ENCODE measurements around the gene MBNL1.

MBNL1 gene

GRCh38 chr3:152496716-152497115 lies 228.0 kb downstream of the MBNL1 start:
- Histone ChIP-seq H3K36me3 (ENCODE audit: control insufficient read depth, insufficient read depth, low read length) (no peaks in the 10 kb centered on the region), H3K27ac (ENCODE audit: low read depth, low read length) (no peak overlapping the region), H3K9ac (ENCODE audit: low read length) (no peak overlapping the region), H3K4me1 (ENCODE audit: control insufficient read depth, insufficient read depth, low read length) (no peaks in the 10 kb centered on the region), H3K27me3 (ENCODE audit: control insufficient read depth, insufficient read depth, low read length) (no peaks in the 10 kb centered on the region), H3K4me3 (ENCODE audit: low read length) (no peak overlapping the region)

- H3K27me3 ChIP-seq (ENCODE audit: control insufficient read depth, insufficient read depth, low read length), result no peaks in the 10 kb centered on the region
- H3K27ac ChIP-seq (ENCODE audit: low read depth, low read length), result peak overlapping the region; percentile 8
- H3K9ac ChIP-seq (ENCODE audit: low read length), result no peak overlapping the region
- H3K36me3 ChIP-seq (ENCODE audit: control insufficient read depth, insufficient read depth, low read length), result no peaks in the 10 kb centered on the region
- no peak overlapping the region for H3K4me3 ChIP-seq (ENCODE audit: low read length)
- no peaks in the 10 kb centered on the region for H3K4me1 ChIP-seq (ENCODE audit: control insufficient read depth, insufficient read depth, low read length)
These were observed 228.7 kb downstream of the MBNL1 start for GRCh38 chr3:152497457-152497856.

GRCh38 chr3:152497890-152498289 lies 229.2 kb downstream of the MBNL1 start:
- no peak overlapping the region for H3K9ac ChIP-seq (ENCODE audit: low read length)
- H3K27ac ChIP-seq (ENCODE audit: low read depth, low read length), result peak overlapping the region; percentile 8
- no peaks in the 10 kb centered on the region for H3K27me3 ChIP-seq (ENCODE audit: control insufficient read depth, insufficient read depth, low read length)
- no peak overlapping the region for H3K4me3 ChIP-seq (ENCODE audit: low read length)
- H3K36me3 ChIP-seq (ENCODE audit: control insufficient read depth, insufficient read depth, low read length), result no peaks in the 10 kb centered on the region
- H3K4me1 ChIP-seq (ENCODE audit: control insufficient read depth, insufficient read depth, low read length), result no peaks in the 10 kb centered on the region

GRCh38 chr3:152499791-152500385 lies 231.2 kb downstream of the MBNL1 start:
- Histone ChIP-seq H3K27ac (ENCODE audit: low read depth, low read length) (no peak overlapping the region), H3K36me3 (ENCODE audit: control insufficient read depth, insufficient read depth, low read length) (no peaks in the 10 kb centered on the region), H3K4me1 (ENCODE audit: control insufficient read depth, insufficient read depth, low read length) (no peaks in the 10 kb centered on the region), H3K9ac (ENCODE audit: low read length) (no peak overlapping the region), H3K4me3 (ENCODE audit: low read length) (no peak overlapping the region), H3K27me3 (ENCODE audit: control insufficient read depth, insufficient read depth, low read length) (no peaks in the 10 kb centered on the region)

- Histone ChIP-seq H3K27me3 (ENCODE audit: control insufficient read depth, insufficient read depth, low read length) (no peaks in the 10 kb centered on the region), H3K9ac (ENCODE audit: low read length) (no peak overlapping the region)
These were observed 237.2 kb downstream of the MBNL1 start for GRCh38 chr3:152505926-152506325.

GRCh38 chr3:152508705-152509104 lies 240.0 kb downstream of the MBNL1 start:
- no peaks in the 10 kb centered on the region for H3K4me1 ChIP-seq (ENCODE audit: control insufficient read depth, insufficient read depth, low read length)
- no peak overlapping the region for H3K27ac ChIP-seq (ENCODE audit: low read depth, low read length)
- H3K9ac ChIP-seq (ENCODE audit: low read length), result no peak overlapping the region

More at GRCh38 chr3:152505926-152506325, 237.2 kb downstream of the MBNL1 start:
- no peak overlapping the region for H3K4me3 ChIP-seq (ENCODE audit: low read length)
- no peak overlapping the region for H3K27ac ChIP-seq (ENCODE audit: low read depth, low read length)
- no peaks in the 10 kb centered on the region for H3K4me1 ChIP-seq (ENCODE audit: control insufficient read depth, insufficient read depth, low read length)
- H3K36me3 ChIP-seq (ENCODE audit: control insufficient read depth, insufficient read depth, low read length), result no peaks in the 10 kb centered on the region

GRCh38 chr3:152511904-152512303 lies 243.2 kb downstream of the MBNL1 start:
- H3K27ac ChIP-seq (ENCODE audit: low read depth, low read length), result no peak overlapping the region
- H3K4me1 ChIP-seq (ENCODE audit: control insufficient read depth, insufficient read depth, low read length), result no peaks in the 10 kb centered on the region
- no peak overlapping the region for H3K9ac ChIP-seq (ENCODE audit: low read length)

More at GRCh38 chr3:152508705-152509104, 240.0 kb downstream of the MBNL1 start:
- no peaks in the 10 kb centered on the region for H3K36me3 ChIP-seq (ENCODE audit: control insufficient read depth, insufficient read depth, low read length)
- no peak overlapping the region for H3K4me3 ChIP-seq (ENCODE audit: low read length)
- no peaks in the 10 kb centered on the region for H3K27me3 ChIP-seq (ENCODE audit: control insufficient read depth, insufficient read depth, low read length)

GRCh38 chr3:152513301-152513960 lies 244.7 kb downstream of the MBNL1 start:
- Histone ChIP-seq H3K27me3 (ENCODE audit: control insufficient read depth, insufficient read depth, low read length) (no peaks in the 10 kb centered on the region), H3K36me3 (ENCODE audit: control insufficient read depth, insufficient read depth, low read length) (no peaks in the 10 kb centered on the region), H3K27ac (ENCODE audit: low read depth, low read length) (no peak overlapping the region), H3K9ac (ENCODE audit: low read length) (no peak overlapping the region), H3K4me3 (ENCODE audit: low read length) (no peak overlapping the region), H3K4me1 (ENCODE audit: control insufficient read depth, insufficient read depth, low read length) (no peaks in the 10 kb centered on the region)

More at GRCh38 chr3:152511904-152512303, 243.2 kb downstream of the MBNL1 start:
- no peak overlapping the region for H3K4me3 ChIP-seq (ENCODE audit: low read length)
- H3K36me3 ChIP-seq (ENCODE audit: control insufficient read depth, insufficient read depth, low read length), result no peaks in the 10 kb centered on the region
- H3K27me3 ChIP-seq (ENCODE audit: control insufficient read depth, insufficient read depth, low read length), result no peaks in the 10 kb centered on the region
